HTERT RPE-1 (cell line): Measurements from ENCODE around the gene GARNL3.

Source experiments
- in situ Hi-C: fragments of 300-500 bp; cut with MboI; formaldehyde crosslinking; loops from 4 replicates; pipeline ENCODE4 v1.14.3; 2020; ENCODE audit warnings: low sequenced_read_pairs

The GARNL3 gene

DNA sequence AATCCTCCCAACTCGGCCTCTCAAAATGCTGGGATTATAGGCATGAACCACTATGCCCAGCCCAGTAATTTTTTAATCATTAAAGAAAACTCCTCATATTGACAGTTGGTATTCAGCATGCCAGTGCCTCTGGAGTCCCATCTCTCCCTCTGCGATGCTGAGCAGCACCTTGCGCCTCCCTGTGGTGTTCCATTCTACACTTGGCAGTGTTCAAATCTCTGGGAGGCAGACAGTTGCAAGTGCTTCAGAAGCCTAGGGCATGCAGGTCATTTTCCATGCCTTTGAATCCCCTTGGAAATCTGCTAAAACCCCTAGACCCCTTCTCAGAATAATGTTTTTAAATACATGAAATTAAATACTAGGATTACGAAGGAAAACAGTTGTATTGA is 41.3 kb downstream of the GARNL3 start:
- in situ Hi-C loops: no loop called here

GRCh38 chr9:127307802-127308201 is 43.2 kb downstream of the GARNL3 start:
- in situ Hi-C loops: no loop called here

DNA sequence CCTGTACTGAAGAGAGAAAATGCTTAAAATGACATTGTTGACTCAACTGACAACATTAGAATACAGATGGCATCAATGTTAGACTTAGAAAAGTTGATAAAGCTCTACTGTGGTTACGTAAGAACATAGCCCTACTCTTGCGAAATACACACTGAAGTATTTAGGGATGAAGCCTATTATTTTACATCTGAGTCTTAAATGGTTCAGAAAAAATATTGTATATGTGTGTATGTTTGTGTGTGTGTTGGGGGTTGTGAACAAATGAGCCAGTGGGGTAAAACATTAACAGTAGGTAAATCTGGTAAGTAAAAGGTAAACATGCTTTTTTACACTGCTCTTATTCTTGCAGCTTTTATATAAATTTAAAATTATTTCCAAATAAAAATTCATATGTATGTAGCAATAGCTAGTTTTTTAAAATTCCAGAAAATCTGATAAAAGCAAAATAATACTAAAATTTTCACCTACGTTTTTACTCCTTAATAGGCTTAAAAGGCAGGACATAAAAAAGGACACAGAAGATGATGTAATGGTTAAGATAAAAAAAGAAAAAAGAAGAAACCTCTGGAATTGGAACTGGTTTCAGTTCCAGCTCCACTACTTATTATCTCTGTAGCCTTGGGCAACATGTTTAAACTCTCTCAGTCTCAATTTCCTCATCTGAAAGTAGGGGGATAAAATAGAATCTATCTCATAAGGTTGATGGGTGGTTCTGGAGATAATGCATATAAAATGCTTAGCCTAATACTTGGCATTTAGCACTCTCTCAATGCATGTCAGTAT is 44.3 kb downstream of the GARNL3 start:
- in situ Hi-C loops: no loop called here

DNA sequence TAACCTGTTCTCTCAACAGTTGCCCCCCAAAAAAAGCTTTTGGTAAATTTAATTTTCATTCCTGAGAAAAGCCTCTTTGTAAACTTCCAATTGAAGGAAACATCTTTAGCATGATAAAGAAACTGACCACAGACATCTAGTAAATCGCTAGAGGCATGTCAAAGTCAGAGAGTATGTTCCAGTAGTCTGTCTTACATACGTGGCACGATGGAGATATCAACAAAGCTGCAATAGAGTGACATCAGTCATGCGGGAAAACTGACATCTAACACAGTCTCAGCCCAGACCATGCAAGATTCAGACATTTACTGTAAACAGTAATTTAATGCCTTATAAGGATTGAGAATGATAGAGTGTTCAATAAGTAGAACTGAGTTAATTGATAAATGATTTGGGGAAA is 45.1 kb downstream of the GARNL3 start:
- in situ Hi-C loops: no loop called here

DNA sequence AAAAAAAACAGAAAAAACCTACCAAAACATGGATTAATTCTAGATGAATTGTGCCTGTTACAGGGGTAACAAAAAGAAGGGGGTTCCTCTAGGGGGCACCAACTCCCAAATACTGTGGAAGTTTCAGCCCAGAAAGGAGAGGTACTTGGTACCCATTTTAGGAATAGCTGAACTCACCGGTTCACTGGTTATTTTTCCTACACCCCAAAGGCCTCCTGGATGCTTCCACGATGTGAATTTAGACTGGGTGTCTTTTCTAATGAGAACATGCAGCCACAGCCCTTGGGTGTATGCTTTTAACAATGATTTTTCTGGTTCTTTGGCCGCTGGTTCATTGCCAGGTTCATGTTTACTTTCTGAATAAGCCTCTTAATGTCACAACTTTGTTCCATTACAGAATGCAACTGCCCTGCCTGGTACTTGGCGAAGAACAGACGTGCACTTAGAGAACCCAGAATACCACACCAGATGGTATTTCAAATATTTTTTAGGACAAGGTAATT is 46.7 kb downstream of the GARNL3 start:
- in situ Hi-C loops: no loop called here

DNA sequence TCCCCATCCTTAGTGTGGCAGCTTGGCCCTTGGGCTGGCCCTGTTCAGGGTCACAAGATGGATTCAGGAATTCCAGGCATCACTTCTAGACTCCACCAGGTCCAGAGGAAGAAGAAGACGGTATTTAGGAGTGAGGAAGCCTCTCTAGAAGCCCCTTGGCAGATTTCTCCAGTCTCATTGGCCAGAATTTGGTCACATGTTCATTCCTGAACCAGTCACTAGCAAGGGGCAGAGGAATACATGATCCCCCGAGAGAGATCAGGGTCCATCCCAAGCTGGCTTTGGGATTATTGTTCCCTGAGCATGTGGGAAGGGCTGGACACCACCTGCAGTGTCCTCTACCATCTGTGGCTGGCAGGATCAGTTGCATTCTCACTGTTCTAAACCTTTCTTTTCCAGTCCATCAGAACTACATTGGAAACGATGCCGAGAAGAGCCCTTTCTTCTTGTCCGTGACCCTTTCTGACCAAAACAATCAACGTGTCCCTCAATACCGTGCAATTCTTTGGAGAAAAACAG is 48.5 kb downstream of the GARNL3 start:
- in situ Hi-C loops: no loop called here

- in situ Hi-C loops: no loop called here
Measured at GRCh38 chr9:127314911-127315310, 50.3 kb downstream of the GARNL3 start.

DNA sequence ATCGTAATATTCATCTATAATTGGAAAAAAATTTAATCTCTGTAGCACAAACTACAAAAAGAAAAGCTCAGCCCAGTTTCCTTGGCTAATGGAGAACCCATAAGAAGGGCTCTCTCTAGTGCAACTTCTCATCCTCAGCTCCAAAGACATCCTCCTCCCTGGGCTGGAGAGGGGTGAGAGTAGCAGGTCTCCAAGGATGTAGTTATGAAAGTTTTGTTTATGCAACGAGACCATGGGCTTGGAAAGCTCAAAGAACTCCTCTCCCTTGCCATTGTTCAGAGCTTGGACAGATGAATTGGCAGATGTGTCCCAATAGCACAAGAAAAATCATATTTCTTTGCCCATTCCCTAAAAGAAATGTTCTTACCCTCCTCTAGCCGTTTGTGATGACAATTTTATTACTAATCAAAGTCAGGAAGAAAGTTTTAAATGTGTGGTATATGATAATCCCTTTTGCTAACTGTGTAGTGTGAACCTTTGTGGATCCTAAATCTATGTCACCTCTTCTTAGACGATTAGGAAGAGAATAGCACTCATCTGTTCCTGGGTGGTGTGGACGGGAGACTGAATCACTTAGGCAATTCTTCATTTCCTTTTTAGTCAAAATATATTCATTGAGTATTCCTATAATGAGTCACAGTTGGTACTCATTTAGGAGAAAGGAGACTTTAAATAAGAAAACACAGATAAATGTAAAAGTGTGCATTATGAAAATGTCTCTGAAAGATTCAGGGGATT is 52.2 kb downstream of the GARNL3 start:
- in situ Hi-C loops: no loop called here

DNA sequence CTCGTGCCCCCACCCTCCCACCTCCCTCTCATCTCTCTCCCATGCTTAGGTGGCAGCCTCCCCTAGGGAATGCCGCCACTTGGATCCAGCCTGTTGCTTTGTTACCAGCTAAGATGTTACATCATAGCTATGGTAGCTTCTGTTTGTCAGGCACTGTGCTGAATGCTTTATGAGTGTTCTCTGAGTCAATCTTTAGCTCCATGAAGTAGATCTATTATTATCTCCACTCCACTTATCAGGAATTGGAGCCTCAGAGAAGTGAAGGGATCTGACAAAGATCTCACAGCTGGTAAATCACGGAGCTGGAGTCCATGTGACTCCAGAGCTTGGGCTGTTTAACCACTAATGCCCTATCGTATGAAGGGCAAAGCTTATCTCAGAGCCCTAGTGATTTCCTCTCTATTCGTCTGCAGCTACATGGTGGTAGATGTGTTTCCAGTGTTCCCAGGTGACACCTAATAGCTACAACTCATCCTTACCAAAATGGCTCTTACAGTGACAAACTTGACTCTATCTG is 54.1 kb downstream of the GARNL3 start:
- in situ Hi-C loops: no loop called here

GRCh38 chr9:127319366-127320114 is 55.0 kb downstream of the GARNL3 start:
- in situ Hi-C loops: no loop called here

DNA sequence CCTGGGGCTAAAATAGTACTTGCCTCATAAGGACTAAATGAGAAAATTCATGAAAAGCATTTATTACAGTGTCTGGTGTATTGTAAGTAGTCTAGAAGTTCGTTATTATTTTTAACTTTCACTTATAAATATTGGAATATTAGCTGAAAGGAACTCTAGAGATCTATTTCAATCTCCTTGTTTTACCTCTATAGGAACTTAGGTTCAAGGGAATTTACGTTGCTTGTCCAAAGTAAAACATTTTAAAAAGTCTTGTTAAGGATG is 55.5 kb downstream of the GARNL3 start:
- in situ Hi-C loops: no loop called here

DNA sequence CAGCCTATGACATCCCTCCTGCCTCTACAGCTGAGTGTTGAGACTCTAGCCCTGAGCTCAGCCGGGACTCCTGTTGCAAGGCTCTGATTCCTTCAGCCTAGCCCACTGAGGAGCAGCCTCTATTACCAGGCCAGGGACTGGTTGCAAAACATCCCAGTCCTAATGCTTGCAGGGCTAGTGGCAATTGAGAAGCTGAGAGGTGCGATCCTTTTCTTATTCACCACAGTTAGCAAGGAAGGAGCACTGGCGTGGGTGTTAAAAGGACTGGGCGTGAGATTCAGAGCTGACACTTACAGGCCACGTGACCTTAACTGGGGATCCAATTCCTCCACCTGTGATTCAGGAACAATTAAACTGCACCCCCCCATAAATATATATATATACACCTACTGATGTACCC is 58.8 kb downstream of the GARNL3 start:
- in situ Hi-C loops: no loop called here

- in situ Hi-C loops: no loop called here
Measured at GRCh38 chr9:127330501-127330900, 65.9 kb downstream of the GARNL3 start.

DNA sequence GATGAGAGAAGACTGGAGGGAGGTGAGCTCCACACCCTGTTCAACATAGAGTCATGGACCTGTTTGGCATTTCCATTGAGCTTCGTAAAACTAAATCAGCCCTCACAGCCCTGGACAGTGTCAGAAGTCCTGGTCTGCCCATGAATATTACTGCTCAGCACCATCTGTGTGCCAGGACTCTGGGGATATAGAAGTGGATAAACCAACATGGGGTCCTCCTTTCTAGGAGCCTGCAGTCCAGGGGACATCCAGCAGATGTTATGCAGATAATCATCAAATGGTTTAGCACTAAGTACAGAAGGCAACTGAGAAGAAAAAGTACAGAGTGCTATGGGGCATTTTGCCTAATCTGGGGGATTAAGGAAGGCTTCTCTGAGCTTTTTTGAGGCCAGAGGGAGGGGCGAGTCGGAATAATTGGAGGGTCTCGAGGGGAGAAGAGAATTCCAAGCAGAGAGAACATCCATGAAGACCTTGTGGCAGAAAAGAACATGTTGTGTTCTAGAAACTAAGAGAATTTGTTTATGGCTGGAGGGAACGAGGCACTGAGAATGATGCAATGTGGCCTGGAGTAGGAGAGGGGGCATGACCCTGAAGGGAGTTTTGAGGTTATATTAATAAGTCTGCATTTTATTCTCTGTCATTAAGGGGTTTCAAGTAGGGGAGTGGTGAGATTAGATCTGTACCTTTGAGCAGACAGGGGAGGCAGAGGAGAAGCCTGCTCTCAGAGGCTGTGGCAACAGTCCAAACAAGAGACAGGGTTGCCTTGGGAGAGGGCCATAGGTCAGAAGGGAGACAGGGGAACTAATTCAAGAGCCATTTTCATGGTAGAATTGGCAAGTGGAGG is 68.9 kb downstream of the GARNL3 start:
- in situ Hi-C loops: no loop called here

DNA sequence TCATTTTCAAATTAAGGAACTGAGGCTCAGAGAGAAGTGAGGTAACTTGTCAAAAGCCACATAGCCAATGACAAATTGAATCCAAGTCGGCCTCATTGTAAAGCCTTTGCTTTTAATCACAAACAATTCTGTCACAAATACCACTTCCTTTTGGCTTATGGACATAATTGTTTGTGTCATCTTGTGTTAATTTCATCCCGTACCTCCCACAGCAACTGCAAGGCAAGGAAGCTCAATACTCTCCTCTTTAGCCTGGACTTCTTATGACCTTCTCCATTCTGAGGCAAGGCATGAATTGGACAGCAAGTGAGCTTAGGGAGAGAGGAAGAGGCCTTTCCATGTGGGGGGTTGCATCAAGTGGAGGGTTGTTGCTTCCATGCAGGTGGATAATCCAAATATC is 70.2 kb downstream of the GARNL3 start:
- in situ Hi-C loops: no loop called here

- in situ Hi-C loops: no loop called here
Measured at GRCh38 chr9:127336086-127336485, 71.5 kb downstream of the GARNL3 start.

DNA sequence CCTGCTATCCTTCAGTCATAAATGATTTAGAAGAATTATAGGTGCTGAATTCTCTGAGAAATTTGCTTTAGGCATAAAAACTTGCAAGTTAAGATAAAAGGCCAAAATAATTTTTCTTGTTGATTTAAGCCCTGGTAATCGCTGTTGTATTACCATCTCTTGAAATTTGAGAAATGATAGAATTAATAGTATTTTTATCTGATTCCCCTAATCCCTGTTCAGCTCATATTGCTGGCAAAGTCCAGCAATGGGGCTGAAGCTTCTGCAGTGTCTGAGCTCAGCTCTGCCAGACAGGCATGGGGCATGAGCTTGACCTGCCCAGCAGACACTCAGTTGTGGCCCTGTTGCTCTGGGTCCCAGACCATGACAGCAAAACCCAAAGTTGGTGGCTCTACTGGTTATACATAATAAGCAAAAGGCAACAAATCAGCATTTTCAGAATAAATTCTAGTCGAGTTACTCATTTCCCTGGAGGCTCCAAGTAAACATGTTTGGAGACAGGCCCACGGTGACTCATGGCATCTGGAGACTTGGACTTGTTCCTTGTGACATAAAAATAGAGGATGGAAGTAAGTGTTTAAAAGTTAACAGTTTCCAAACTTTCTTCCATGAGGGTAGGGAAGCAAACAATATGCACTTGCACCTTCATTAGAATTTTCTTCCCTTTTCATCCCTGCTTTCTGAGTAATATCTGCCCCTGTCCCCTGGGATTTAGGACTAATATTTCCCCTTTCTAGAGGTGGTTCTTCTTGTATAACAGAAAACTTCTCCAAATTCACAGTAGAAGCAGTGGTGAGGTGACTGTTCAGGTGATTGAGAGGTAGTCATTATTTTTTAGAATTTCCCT is 72.2 kb downstream of the GARNL3 start:
- in situ Hi-C loops: no loop called here

DNA sequence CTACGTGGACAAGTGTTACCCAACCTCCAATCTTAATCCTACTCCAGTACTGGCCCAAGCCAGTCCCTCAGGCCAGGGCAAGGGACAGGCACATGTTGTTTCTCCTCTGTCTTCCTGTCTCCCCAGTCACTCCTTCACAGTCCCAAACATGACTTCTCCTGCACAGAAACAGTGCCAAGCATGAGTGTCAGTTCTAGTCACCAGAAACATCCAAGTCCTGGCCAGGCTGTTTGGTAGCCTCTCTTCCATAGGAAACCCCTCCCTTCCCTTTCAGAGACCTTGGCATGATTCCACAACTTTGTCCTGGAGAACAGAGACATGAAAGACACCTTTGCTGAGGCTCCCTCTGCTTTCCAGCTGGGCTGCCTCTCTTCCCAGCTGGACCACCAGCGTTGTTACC is 76.1 kb downstream of the GARNL3 start:
- in situ Hi-C loops: no loop called here

- in situ Hi-C loops: no loop called here
Measured at GRCh38 chr9:127341152-127341551, 76.6 kb downstream of the GARNL3 start.
